ENCODE results near the gene MEN1.

MEN1 gene

DNA sequence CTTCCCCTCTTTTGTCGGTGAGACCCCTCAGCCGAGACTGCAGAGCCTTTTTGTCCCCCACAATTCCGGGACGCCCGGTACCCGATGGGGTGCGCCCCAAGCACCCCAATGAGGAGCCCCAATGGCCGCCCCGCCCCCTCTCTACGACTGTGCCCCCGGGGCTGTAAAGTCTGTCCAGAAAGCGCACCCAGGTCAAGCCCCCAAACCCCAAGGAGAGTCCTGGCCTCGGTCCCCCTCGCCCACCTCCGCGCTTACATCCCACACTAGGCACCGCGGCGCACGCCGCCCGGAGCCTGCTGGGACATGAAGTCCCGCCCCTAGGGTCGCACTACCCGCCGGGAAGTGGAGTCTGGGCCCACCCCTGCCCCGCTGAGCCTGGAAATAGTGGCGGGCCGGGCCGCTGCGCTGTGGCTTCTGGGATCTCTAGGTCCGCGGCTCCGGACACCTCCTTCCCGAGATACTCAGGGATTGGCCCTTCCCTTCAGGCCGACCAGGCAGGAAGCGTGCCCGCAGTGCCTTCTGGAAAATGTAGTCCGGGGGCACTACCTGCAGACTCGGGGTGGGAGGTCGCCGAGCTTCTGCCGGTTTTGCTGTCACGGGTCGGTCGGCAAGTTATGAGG lies at the start of gene MEN1:
TSS of gene MEN1 (minus strand) at position 281 of the 620 bp plus-strand sequence. CDS start 442 bp downstream, outside the sequence.
- peak; percentile 71 for DNase-seq (ENCODE audit: low spot score)

DNA sequence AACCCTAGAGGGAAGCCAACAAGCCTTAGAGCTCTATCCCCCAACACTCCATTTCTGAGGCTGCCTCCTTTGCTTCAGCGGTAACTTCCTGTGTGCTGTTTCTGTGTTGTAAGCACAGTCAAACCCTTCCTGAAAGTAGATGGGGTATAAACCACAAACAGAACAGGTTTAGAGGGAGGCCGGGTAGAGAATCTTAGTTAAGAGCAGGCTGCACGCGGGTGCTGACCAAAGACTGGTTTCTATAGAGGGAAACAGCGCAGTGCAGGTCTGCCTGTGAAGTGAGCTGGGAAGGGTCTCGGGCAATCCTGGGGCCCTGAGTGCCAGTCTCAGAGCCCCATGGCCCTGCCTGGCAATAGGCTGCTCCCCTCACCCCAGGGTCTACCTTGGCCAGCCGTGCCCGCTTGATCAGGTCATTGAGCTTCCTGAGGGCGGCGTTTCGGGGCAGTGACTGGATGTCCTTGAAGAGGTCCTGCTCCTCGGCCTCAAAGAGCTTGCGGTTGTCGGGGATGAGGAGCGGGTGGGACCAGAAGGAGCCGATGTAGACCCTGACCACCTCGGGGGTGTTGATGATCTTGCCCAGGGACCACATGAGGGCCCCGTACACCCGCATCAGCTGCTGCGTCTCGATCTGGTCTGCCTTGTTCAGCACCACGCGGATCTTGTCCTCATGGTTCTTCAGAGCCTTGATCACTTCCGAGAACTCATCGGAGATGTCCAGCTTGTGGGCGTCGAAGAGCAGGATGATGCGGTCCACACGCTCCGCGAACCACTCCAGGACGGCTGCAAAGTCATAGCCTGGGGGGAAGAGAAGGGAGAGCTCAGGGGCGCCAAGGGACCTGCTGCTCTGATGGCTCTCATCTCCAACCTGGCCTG lies 49.4 kb upstream of the MEN1 start:
- DNase-seq (ENCODE audit: low spot score): peak; percentile 78

GRCh38 chr11:64858467-64859263 lies 48.3 kb upstream of the MEN1 start:
- peak; percentile 73 for DNase-seq (ENCODE audit: low spot score)

GRCh38 chr11:64857485-64857884 lies 47.1 kb upstream of the MEN1 start:
- DNase-seq (ENCODE audit: low spot score): no peak

DNA sequence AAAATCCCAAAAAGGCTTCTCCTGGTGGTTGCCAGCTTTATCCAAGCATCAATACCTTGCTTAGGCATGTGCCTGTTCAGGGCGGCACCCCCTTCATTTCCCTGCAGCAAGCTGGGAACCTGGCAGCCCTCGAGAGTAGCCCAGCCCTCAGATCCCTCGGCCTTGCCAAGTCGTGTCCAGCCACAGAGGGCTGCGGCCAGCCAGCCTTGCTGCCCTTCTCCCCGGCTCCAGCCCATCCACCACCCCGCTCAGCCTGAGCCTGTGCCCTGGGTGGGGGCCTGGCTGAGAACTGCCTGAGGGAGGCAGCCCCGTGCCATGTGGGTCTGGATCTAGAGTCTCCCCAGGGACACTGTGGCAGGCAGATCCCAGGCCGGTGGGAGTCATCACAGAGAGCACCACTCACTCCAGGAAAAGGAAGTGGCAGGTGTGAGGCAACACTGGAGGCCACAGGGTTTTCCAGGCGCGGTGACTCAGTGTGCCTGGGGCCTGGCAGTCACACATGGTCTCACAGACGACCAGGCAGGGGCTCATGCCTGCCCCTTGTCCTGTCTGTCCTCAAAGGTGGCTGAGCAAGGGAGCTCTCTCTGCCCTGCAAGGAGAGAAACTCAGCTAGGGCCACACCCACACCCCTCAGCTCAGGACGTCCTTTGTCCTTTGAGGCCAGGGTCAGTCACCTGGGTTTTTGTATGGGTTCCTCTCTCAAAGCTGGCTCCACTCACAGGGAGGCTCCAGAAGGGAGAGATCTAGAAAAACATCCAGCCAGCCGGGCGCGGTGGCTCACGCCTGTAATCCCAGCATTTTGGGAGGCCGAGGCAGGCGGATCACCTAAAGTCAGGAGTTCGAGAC lies 46.3 kb upstream of the MEN1 start:
- no peak for DNase-seq (ENCODE audit: low spot score)

GRCh38 chr11:64855596-64856304 lies 45.4 kb upstream of the MEN1 start:
- no peak for DNase-seq (ENCODE audit: low spot score)

DNA sequence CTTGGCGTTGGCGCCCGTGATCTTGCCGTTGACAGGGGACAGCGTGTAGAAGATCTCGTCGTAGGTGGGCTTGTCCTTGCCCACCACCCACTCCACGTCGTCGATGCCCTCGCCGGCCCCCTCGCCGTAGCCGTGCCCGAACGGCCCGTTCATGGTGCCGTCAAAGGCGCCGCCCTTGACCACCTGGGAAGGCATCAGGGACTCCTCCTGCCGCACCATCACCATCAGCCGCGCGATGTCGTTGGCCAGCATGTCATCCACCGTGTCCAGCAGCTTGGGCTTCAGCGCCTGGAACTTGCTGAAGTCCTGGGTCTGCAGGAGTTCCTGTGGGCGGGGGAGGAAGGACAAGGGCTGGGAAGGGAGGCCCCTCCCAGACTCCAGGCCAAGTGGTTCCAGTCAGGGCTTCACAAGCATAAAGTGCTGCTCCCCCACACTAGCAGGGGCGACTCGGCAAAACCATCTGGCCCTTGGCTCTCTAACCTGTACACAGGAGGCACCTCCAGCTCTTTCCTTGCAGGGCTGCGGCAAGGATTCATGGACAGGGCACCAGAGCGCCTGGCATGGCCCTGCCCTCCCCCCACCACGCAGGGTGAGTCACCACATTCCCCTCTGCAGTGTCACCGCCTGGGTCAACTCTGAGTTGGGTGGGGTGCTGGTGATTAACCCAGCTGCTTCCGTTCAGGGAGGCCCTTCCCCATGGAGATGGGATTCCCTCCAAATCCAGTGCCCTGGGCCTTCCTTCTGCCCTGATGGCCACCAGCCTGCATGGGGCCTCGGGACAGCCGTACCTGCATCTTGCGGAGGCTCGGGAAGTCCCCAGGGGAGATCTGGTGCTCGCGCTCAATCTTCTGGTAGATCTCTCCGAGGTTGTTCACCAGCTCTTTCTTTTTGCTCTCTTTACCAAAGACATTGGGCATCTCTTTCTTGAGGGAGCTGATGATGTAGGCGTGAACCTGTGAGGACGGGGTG lies 44.5 kb upstream of the MEN1 start:
- no peak for DNase-seq (ENCODE audit: low spot score)

- DNase-seq (ENCODE audit: low spot score): no peak
Observed at GRCh38 chr11:64854157-64854533, 43.8 kb upstream of the MEN1 start.

GRCh38 chr11:64853709-64854108 lies 43.4 kb upstream of the MEN1 start:
- peak; percentile 59 for DNase-seq (ENCODE audit: low spot score)

GRCh38 chr11:64852804-64853509 lies 42.6 kb upstream of the MEN1 start:
- DNase-seq (ENCODE audit: low spot score): no peak

GRCh38 chr11:64851831-64852351 lies 41.5 kb upstream of the MEN1 start:
- DNase-seq (ENCODE audit: low spot score): no peak

GRCh38 chr11:64850979-64851567 lies 40.7 kb upstream of the MEN1 start:
- DNase-seq (ENCODE audit: low spot score): peak; percentile 56

DNA sequence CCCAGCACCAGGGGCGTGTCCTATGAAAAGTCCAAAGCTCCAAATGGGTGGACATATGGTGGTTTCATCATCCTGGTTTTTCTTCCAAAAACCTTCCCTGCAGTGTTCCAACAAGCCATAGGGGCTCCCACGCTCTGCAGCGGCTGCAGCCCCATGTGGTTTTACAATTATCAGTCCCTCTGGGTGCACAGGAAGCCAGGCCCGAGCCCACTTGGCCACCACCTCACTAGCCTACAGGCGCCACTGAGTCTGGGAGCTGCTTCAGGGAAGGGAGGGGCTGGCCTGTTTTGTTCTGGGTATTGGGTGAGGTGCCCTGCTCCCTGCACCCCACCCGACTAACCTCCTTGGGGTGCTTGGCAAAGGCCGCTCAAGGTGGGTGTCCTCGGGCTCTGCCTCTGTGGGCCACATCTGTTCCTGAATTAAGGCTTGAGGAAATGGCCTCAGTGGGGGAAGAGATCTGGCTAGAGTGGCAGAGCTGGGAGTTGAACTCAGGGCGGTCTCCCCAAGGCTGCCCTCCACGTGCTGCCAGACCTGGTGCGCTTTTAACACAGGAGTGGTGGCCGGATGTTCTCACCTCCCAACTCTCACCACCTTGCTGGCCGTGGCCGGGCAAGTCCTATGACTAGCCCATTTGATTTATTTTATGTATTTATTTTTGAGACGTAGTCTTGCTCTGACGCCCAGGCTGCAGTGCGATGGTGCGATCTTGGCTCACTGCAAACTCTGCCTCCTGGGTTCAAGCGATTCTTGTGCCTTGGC lies 39.4 kb upstream of the MEN1 start:
- no peak for DNase-seq (ENCODE audit: low spot score)

- peak; percentile 55 for DNase-seq (ENCODE audit: low spot score)
Observed at GRCh38 chr11:64848826-64849597, 38.7 kb upstream of the MEN1 start.

GRCh38 chr11:64848214-64848825 lies 38.0 kb upstream of the MEN1 start:
- no peak for DNase-seq (ENCODE audit: low spot score)

GRCh38 chr11:64846998-64847666 lies 36.8 kb upstream of the MEN1 start:
- DNase-seq (ENCODE audit: low spot score): peak; percentile 90

Measured in CD4-positive, alpha-beta T cell treated with Interleukin-6 at 100 ng/mL for 8 hours (primary cell).